Activated CD8-positive, alpha-beta memory T cell treated with anti-CD3 and anti-CD28 coated beads, Interleukin-2, amount 50 U/mL, for 24 hours (primary cell): ENCODE results near the gene KCTD21.

Source experiments
- DNase-seq: peaks from one replicate; pipeline ENCODE4 v3.0.0-alpha.2; 2020; ENCODE audit errors: extremely low read depth

KCTD21 gene

DNA sequence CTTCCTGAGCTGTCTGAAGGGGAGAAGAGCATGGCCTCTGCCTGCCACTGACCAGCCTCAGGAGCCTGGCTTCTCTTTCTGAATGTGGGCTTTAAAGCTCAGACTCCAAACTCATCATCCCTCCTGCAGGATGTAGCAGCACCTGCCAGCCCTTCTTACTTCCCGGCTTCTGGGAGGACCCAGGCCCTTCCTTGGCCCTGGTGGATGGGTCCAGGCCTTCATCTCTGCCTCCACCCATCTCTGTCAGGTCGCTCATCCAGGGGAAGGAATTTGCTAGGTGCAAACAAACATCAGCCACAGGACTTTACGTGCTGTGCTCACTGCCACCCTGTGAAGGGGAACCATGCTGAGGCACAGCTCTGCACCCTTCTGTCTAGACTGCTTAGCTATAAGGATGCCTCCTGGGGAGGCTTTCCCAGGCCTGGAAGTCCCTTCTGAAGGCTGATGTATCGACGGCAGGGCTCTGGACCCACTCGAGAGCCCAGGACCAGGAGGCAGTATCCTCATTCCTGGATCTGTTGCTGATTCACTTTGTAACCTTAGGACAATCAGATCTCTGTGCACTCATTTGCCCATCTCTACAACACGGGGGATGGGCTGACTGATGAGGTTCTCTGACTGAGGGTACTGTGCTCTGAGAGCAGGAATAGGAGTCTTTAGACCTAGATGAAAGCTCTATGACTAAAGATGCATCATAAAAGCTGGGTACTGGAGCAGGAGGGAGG lies 31.2 kb upstream of the KCTD21 start:
- DNase-seq = no peak

DNA sequence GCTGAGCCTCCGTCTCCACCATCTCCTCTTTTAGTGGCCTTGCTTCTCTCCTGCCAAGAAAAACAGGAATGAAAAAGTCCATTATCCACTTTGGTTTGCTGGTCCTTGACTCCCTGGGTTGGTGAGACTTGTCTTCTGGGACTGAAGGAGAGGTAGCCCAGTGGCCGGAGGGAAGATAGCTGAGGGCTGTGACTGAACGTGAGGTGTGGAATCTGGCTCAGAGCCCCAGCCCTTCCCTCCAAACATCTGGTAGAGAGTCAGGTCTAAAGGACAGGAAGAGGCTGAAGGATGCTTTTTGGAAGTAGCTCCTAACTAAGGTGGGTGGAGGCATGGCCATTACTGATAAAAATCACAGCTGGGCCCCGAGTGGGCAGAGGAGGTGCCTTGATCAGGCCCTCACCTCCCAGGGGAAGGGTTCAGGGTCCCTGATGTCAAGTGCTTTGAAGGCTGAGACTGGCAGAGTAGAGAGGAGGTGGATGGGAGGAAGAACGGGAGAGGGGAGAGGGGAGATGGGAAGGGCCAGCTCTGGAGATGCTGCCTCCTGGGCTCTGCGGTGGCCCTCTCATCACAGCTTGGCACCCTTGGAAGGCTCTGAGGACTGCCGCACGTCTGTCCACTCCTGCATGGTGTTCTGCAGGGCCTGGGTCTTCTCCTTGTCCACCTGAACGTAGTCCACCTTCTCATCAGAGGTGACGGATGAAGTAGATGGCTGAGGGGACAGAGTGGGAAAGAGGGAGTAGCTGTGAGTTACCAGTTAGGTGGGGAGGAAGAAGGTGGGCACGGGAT lies 30.5 kb upstream of the KCTD21 start:
- DNase-seq = no peak

GRCh38 chr11:78217650-78218541 lies 29.5 kb upstream of the KCTD21 start:
- DNase-seq = no peak

DNA sequence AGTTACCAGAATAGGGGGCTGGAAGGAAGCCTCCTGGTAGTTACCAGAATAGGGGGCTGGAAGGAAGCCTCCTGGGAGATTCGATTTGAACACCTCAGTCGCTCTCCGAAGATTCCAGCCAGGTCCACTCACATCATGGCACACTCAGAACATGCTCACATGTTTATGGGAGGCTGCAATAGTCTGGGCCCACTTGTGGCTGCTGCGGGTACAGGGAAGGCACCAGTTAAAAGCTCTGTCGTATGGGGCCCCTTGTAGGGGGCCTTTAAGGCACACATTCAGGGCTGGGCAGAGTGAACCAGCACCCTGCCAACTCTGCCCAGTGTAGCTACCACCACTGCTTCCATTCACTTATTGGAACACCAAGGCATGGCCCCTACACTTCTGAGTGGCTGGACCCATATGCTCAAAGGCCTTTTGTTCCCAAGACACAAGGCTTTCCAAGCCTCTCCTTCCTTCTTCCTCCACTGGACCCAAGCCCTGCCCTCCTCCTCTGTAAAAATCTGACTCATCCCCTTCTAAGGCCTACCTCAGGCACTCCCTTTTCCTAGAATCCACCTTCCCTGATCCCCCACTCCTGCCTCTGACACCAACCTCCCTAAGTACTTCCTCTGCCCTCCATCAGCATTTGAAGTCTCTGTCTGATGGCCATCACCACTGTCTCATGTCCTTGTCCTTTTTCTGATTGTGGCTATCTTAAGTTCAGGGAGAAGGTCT lies 28.3 kb upstream of the KCTD21 start:
- no peak for DNase-seq

DNA sequence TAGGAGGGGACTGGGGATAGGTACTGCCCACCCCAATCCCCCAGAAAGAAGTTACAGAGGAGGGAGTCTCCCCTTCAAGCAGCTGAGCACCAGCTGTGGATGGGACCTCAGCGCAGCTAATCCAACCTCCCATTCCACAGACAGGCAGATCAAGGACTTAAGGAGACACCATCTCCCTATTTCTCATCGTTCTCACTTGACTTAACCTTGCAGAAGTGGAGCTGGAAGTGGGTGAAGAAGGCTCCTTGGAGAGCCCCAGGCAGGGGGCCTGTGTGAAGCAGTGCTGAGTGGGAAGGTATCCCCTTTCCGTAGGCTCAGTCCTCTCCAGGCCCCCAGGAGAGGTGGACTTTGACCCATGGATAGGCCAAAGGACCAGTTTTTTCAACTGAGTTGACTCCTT lies 27.6 kb upstream of the KCTD21 start:
- no peak for DNase-seq

- no peak for DNase-seq
Measured at GRCh38 chr11:78214331-78215194, 26.1 kb upstream of the KCTD21 start.

- DNase-seq = no peak
Measured at GRCh38 chr11:78213526-78214330, 25.3 kb upstream of the KCTD21 start.

DNA sequence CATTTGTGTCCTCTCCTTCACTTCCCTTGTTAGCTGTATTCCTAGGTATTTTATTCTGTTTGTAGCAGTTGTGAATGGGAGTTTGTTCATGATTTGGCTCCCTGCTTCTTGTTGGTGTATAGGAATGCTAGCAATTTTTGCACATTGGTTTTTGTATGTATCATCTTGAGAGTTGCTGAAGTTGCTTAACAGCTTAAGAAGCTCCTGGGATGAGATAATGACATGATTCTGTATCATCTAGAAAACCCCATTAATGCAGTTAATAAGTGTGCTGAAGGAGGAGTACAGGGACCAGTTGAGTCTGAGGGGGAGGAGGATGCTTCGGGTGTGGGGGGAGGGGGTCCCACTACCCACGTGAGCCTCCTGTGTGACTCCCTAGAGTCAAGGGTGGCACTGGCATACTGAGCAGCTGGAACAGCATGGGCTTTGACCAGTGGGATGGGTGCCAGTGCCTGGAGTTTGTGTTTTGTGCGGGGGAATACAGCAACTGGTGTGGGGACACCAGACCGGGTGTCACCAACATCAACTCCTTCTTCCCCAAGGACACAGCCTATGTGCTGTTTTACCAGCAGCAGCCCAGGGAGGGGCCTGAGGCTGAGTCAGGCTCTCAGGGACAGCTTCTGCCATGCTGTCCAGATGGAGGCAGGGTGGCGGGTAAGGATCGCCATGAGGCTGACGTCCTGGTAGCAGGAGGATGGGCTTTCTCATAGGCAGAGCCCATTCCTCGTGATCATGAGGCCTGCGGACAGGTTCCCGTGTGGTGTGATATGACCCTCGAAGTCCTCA lies 24.4 kb upstream of the KCTD21 start:
- no peak for DNase-seq

- DNase-seq = no peak
Measured at GRCh38 chr11:78211565-78211964, 23.1 kb upstream of the KCTD21 start.

DNA sequence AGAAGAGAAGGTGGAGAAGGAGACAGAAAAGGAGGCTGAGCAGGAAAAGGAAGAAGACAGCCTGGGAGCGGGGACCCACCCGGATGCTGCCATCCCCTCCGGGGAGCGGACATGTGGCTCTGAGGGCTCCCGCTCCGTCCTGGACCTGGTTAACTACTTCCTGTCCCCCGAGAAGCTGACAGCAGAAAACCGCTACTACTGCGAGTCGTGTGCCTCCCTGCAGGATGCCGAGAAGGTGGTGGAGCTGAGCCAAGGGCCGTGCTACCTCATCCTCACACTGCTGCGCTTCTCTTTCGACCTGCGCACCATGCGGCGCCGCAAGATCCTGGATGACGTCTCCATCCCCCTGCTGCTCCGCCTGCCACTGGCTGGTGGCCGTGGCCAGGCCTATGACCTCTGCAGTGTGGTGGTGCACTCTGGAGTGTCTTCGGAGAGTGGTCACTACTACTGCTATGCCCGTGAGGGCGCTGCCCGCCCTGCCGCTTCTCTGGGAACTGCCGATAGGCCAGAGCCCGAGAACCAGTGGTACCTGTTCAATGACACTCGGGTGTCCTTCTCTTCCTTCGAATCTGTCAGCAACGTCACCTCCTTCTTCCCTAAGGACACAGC lies 21.7 kb upstream of the KCTD21 start:
- no peak for DNase-seq

- DNase-seq = no peak
Measured at GRCh38 chr11:78209478-78209877, 21.1 kb upstream of the KCTD21 start.

GRCh38 chr11:78208257-78209165 lies 20.1 kb upstream of the KCTD21 start:
- no peak for DNase-seq

- DNase-seq = no peak
Measured at GRCh38 chr11:78207532-78208256, 19.3 kb upstream of the KCTD21 start.

GRCh38 chr11:78205691-78206090 lies 17.3 kb upstream of the KCTD21 start:
- DNase-seq = no peak

DNA sequence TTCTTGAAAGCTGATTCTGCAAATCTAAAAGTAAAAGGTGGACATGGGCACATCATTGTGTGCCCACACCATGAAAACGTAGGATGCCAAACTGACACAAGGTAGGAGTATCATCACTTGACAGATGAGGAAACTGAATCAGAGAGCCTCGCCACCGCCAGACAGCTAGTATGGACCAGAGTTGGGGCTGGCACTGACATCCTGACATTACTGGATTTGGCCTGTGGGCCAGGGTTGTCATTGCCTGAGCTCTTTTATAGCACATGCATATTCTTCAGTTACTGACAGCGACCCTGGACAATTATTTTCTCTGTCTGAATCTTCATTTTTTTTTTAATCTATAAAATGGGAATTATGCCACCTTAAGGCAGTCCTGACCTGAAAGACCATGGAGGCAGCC lies 16.8 kb upstream of the KCTD21 start:
- DNase-seq = no peak

GRCh38 chr11:78203184-78203583 lies 14.8 kb upstream of the KCTD21 start:
- DNase-seq = no peak

GRCh38 chr11:78202733-78203167 lies 14.3 kb upstream of the KCTD21 start:
- DNase-seq = no peak
